Ovary (tissue), 3 donors: ENCODE measurements around the gene STAT5A.

Experiments
- CTCF ChIP-seq, 3 donors: fragments of 450-650 bp in 2 of 3; fragments of 200-600 bp in 1 of 3; IDR thresholded peaks; one replicate each; pipeline versions ENCODE4 v1.5.1 to v1.8.0; 2016 to 2022; ENCODE audit warnings: antibody characterized with exemption in 3 of 3, mild to moderate bottlenecking in 1 of 3
- EP300 ChIP-seq: sonication (generic); formaldehyde crosslinking; IDR thresholded peaks from one replicate; pipeline ENCODE4 v1.6.1; 2017; ENCODE audit warnings: antibody characterized with exemption
- donor health status: DM: no; HTN: no; CAD: no.

- TF ChIP-seq CTCF (IDR thresholded peaks at IDR 0.05) (no peak), EP300 (no peak)
Observed at GRCh38 chr17:42311240-42312034, 23.1 kb downstream of the STAT5A start.
